GM12891 (cell line): ENCODE measurements around the gene CXXC5.

Experiments used
- PAX5 ChIP-seq: IDR thresholded peaks from 2 replicates; pipeline ENCODE4 v1.6.1; 2011; ENCODE audit warnings: low read length, moderate library complexity, mild to moderate bottlenecking; ENCODE audit not compliant: insufficient read depth, severe bottlenecking
- TAF1 ChIP-seq: IDR thresholded peaks from 2 replicates; pipeline ENCODE4 v1.6.1; 2011; ENCODE audit warnings: low read depth, low read length, control low read depth

GRCh38 chr5:139665626-139666025 lies 17.5 kb downstream of the CXXC5 start:
- TF ChIP-seq TAF1 (no peak), PAX5 (no peak)
